Measurements from ENCODE around the gene GMDS.
"Not testable (repeated sequence)": the region's sequence is repeated elsewhere in the genome, so short reads cannot be mapped to it uniquely, and the experiment has no call there.

Gene GMDS

DNA sequence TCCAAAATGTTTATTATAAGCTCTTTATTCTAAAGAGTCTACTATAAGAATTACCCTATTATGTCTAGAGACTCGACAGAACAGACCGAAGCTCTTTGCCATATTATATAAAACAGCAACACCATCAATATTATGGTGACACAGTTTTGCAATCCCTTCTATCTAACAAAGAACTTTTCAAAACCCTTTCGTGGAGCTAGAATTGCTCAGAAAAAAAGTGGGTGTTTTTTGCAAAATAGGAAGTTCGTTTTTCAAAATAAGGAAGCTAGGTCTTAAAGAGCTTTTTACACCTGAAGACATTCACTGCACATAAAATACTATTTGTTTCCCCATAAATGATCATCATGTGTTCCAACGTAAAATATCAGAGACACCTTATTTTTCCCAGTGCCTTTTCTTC lies 395.7 kb downstream of the GMDS start:
- H3K27ac ChIP-seq (ENCODE audit: insufficient read depth, low read length, poor library complexity, severe bottlenecking): no peak overlapping the region
- no peaks in the 10 kb centered on the region for H3K36me3 ChIP-seq (ENCODE audit: control insufficient read depth, insufficient read depth, low read length)
- H3K27me3 ChIP-seq (replicated peaks; ENCODE audit: control insufficient read depth, insufficient read depth, low read length, poor library complexity, severe bottlenecking): no peaks in the 10 kb centered on the region
- no peak for DNase-seq
- no peak overlapping the region for H3K4me3 ChIP-seq (ENCODE audit: insufficient read depth, low read depth, low read length, poor library complexity, severe bottlenecking)
- no peaks in the 10 kb centered on the region for H3K9me3 ChIP-seq (ENCODE audit: control insufficient read depth, low read length)
- H3K4me1 ChIP-seq (ENCODE audit: control insufficient read depth, insufficient read depth, low read length, poor library complexity, severe bottlenecking): no peaks in the 10 kb centered on the region

DNA sequence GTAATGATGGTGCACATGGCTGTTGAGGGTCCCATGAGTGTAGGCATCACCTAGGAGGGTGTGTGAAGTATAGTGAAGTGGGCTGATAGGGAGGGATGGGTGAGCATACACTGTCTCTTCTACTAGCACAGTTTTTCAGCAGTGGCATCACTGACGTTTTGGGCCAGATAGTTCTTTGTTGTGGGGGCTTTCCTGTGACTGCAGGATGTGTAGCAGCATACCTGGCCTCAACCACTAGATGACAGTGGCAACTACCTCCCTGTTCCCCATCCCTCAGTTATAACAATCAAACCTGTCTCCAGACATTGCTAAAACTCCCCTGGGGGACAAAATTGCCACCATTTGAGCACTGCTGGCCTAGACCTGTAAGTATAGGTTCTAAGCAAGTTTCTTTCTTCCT lies 396.7 kb downstream of the GMDS start:
- Histone ChIP-seq H3K27ac (ENCODE audit: insufficient read depth, low read length, poor library complexity, severe bottlenecking) (no peak overlapping the region), H3K36me3 (ENCODE audit: control insufficient read depth, insufficient read depth, low read length) (no peaks in the 10 kb centered on the region), H3K4me3 (ENCODE audit: insufficient read depth, low read depth, low read length, poor library complexity, severe bottlenecking) (no peak overlapping the region), H3K9me3 (ENCODE audit: control insufficient read depth, low read length) (no peaks in the 10 kb centered on the region), H3K27me3 (replicated peaks; ENCODE audit: control insufficient read depth, insufficient read depth, low read length, poor library complexity, severe bottlenecking) (no peaks in the 10 kb centered on the region), H3K4me1 (ENCODE audit: control insufficient read depth, insufficient read depth, low read length, poor library complexity, severe bottlenecking) (no peaks in the 10 kb centered on the region)
- DNase-seq: no peak

DNA sequence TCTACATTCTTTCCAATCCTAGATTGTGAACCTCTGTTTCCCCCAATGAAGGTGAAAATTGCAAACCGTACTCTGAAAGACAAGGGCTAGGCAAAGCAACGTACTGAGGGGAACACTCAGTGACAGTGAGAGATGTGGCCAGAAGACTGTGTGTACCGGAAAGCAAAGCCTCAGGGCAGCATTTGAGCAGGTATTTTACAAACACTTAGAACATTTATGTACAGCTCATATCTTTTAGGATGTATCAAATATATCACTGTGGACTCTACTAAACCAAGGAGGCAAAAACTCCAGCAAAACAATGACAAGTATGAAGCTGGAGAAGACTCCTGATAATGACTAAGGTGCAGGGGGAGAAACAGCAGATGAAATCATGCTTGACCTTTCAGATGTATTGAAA lies 398.8 kb downstream of the GMDS start:
- no peak for DNase-seq
- H3K27ac ChIP-seq (ENCODE audit: insufficient read depth, low read length, poor library complexity, severe bottlenecking): no peak overlapping the region
- no peaks in the 10 kb centered on the region for H3K9me3 ChIP-seq (ENCODE audit: control insufficient read depth, low read length)
- no peak overlapping the region for H3K4me3 ChIP-seq (ENCODE audit: insufficient read depth, low read depth, low read length, poor library complexity, severe bottlenecking)
- no peaks in the 10 kb centered on the region for H3K27me3 ChIP-seq (replicated peaks; ENCODE audit: control insufficient read depth, insufficient read depth, low read length, poor library complexity, severe bottlenecking)
- H3K4me1 ChIP-seq (ENCODE audit: control insufficient read depth, insufficient read depth, low read length, poor library complexity, severe bottlenecking): no peaks in the 10 kb centered on the region
- no peaks in the 10 kb centered on the region for H3K36me3 ChIP-seq (ENCODE audit: control insufficient read depth, insufficient read depth, low read length)

DNA sequence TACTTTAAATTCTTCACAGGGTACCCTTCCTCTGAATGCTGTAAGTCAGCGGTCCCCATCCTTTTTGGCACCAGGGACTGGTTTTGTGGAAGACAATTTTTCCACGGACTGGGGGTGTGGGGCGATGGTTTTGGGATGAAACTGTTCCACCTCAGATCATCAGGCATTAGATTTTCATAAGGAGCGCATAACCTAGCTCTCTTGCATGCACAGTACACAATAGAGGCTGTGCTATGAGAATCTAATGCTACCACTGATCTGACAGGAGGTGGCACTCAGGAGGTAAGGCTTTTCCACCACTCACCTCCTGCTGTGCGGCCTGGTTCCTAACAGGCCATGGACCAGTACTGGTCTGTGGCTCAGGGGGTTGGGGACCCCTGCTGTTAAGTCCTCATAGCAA lies 399.9 kb downstream of the GMDS start:
- H3K27ac ChIP-seq (ENCODE audit: insufficient read depth, low read length, poor library complexity, severe bottlenecking); H3K9me3 ChIP-seq (ENCODE audit: control insufficient read depth, low read length); H3K4me3 ChIP-seq (ENCODE audit: insufficient read depth, low read depth, low read length, poor library complexity, severe bottlenecking); H3K27me3 ChIP-seq (replicated peaks; ENCODE audit: control insufficient read depth, insufficient read depth, low read length, poor library complexity, severe bottlenecking); H3K36me3 ChIP-seq (ENCODE audit: control insufficient read depth, insufficient read depth, low read length); DNase-seq; H3K4me1 ChIP-seq (ENCODE audit: control insufficient read depth, insufficient read depth, low read length, poor library complexity, severe bottlenecking): not testable (repeated sequence)

DNA sequence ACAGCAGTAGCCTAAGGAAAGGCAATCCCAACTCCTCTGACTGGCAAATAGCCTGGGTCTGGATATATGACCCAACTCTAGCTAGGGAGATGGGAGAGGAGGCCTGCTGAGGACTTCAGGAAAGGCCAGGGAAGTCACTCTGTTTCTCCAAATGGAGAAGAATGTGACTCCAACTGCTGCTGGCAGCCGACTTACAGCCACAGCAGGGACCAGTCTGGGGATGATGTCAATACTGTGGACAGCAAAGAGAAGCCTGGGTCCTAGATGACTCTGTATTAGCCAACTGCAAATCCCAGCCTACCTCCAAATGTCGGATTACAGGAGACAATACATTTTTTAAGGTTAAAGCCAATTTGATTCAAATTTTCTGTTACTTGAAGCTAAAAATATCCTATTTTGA lies 403.1 kb downstream of the GMDS start:
- H3K27me3 ChIP-seq (replicated peaks; ENCODE audit: control insufficient read depth, insufficient read depth, low read length, poor library complexity, severe bottlenecking): no peaks in the 10 kb centered on the region
- no peaks in the 10 kb centered on the region for H3K9me3 ChIP-seq (ENCODE audit: control insufficient read depth, low read length)
- no peak overlapping the region for H3K4me3 ChIP-seq (ENCODE audit: insufficient read depth, low read depth, low read length, poor library complexity, severe bottlenecking)
- H3K27ac ChIP-seq (ENCODE audit: insufficient read depth, low read length, poor library complexity, severe bottlenecking): no peak overlapping the region
- no peaks in the 10 kb centered on the region for H3K4me1 ChIP-seq (ENCODE audit: control insufficient read depth, insufficient read depth, low read length, poor library complexity, severe bottlenecking)
- H3K36me3 ChIP-seq (ENCODE audit: control insufficient read depth, insufficient read depth, low read length): no peaks in the 10 kb centered on the region
- no peak for DNase-seq

DNA sequence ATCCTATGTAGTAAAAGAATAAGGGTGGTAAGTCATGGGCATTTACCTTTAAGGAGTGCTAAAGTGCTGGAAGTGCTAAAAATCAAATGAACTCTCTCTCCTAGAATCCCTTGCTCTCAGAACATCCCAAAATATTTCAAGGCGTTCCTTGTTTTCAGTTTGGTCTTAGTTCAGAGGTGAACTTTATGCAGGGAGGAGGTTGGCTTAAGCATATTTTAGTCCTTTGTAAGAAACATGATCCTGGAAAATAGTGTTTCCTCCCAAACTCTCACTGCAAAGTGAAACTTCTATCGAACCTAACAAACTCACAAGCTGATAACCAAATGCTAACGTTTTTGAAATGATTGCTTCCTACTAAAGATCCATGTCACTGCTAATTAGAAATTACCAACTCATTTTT lies 404.3 kb downstream of the GMDS start:
- H3K36me3 ChIP-seq (ENCODE audit: control insufficient read depth, insufficient read depth, low read length): no peaks in the 10 kb centered on the region
- H3K9me3 ChIP-seq (ENCODE audit: control insufficient read depth, low read length): no peaks in the 10 kb centered on the region
- H3K27ac ChIP-seq (ENCODE audit: insufficient read depth, low read length, poor library complexity, severe bottlenecking): no peak overlapping the region
- H3K4me3 ChIP-seq (ENCODE audit: insufficient read depth, low read depth, low read length, poor library complexity, severe bottlenecking): no peak overlapping the region
- no peak for DNase-seq
- H3K4me1 ChIP-seq (ENCODE audit: control insufficient read depth, insufficient read depth, low read length, poor library complexity, severe bottlenecking): no peaks in the 10 kb centered on the region
- no peaks in the 10 kb centered on the region for H3K27me3 ChIP-seq (replicated peaks; ENCODE audit: control insufficient read depth, insufficient read depth, low read length, poor library complexity, severe bottlenecking)

DNA sequence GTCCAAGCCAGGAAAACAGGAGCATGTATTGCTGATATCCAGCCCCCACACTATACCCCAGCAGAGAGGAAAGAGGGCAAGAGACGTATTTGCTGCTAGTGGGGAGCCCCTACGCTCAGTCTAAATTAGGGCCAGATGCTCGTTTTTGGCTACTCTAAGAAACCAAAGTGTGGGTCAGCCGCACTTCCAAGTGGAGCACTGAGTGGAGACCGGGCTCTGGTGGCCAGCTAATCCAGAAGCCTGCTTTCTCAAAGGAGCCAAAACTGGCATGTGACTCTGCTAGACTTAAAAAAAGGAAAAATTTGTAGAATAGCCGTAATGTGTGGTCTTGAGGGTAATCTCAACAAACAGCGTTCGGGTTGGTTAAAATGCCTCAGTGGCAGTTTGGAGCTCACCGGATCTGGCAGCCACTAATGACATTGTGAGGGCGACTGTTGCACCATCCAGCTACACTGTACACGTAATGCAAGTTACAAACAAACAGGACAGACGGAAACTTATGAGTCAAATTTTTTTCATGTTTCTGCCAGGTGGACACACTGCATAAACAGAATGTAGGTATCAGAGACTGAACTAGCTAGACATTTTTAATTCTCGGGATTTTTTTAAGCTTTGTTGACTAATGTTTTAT lies 404.8 kb downstream of the GMDS start:
- no peak overlapping the region for H3K27ac ChIP-seq (ENCODE audit: insufficient read depth, low read length, poor library complexity, severe bottlenecking)
- DNase-seq: no peak
- no peaks in the 10 kb centered on the region for H3K36me3 ChIP-seq (ENCODE audit: control insufficient read depth, insufficient read depth, low read length)
- no peaks in the 10 kb centered on the region for H3K9me3 ChIP-seq (ENCODE audit: control insufficient read depth, low read length)
- no peaks in the 10 kb centered on the region for H3K4me1 ChIP-seq (ENCODE audit: control insufficient read depth, insufficient read depth, low read length, poor library complexity, severe bottlenecking)
- H3K27me3 ChIP-seq (replicated peaks; ENCODE audit: control insufficient read depth, insufficient read depth, low read length, poor library complexity, severe bottlenecking): no peaks in the 10 kb centered on the region
- no peak overlapping the region for H3K4me3 ChIP-seq (ENCODE audit: insufficient read depth, low read depth, low read length, poor library complexity, severe bottlenecking)

DNA sequence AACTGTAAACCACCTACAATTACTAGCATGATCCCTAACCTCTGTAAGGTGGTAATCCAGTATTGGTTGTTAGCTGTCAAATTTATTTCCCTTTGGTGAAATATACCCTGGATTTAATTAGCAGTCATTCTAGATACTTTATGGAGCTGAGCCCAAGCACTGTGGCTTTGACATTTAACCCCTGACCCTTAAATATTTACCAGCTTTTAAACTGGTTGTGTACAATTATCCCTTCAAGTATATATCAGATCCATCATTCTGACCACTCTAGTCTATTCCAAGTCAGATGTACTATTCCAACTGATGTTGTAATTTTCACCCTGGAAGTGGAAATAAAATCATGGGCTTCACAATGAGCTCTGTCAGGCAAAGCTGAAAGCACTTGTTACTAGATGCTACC lies 406.0 kb downstream of the GMDS start:
- Histone ChIP-seq H3K4me1 (ENCODE audit: control insufficient read depth, insufficient read depth, low read length, poor library complexity, severe bottlenecking) (no peaks in the 10 kb centered on the region), H3K36me3 (ENCODE audit: control insufficient read depth, insufficient read depth, low read length) (no peaks in the 10 kb centered on the region), H3K9me3 (ENCODE audit: control insufficient read depth, low read length) (no peaks in the 10 kb centered on the region), H3K27ac (ENCODE audit: insufficient read depth, low read length, poor library complexity, severe bottlenecking) (no peak overlapping the region), H3K4me3 (ENCODE audit: insufficient read depth, low read depth, low read length, poor library complexity, severe bottlenecking) (no peak overlapping the region), H3K27me3 (replicated peaks; ENCODE audit: control insufficient read depth, insufficient read depth, low read length, poor library complexity, severe bottlenecking) (no peaks in the 10 kb centered on the region)
- DNase-seq: no peak

DNA sequence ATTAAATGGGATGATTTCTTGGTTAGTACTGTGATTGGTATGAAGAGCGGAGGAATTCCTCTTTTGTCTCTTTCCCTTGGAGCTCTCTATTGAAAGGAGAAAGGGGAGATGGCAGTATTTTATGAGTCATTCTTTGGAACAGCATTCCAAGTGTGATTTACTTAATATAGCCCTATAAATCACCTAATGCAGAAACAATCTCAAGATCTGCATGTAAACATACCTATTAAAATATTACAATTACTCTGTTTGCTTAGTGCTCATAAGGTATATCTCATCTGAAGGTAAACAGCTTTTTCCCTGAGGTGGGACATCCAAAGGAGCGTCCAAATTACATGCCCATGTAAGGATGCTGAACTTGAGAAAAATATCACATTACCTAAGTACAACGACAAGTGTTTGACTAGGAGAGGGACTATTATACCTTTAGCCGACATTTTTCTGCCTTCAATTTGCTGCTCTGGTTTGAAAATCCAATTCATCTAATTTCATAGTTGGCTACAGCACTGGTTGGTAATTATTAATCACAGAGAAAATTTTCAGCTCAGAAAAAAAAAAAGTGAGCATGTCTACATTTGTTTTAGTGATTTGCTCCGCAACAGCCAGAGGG lies 406.7 kb downstream of the GMDS start:
- Histone ChIP-seq H3K36me3 (ENCODE audit: control insufficient read depth, insufficient read depth, low read length) (no peaks in the 10 kb centered on the region), H3K27ac (ENCODE audit: insufficient read depth, low read length, poor library complexity, severe bottlenecking) (no peak overlapping the region), H3K4me3 (ENCODE audit: insufficient read depth, low read depth, low read length, poor library complexity, severe bottlenecking) (no peak overlapping the region), H3K4me1 (ENCODE audit: control insufficient read depth, insufficient read depth, low read length, poor library complexity, severe bottlenecking) (no peaks in the 10 kb centered on the region), H3K27me3 (replicated peaks; ENCODE audit: control insufficient read depth, insufficient read depth, low read length, poor library complexity, severe bottlenecking) (no peaks in the 10 kb centered on the region), H3K9me3 (ENCODE audit: control insufficient read depth, low read length) (no peaks in the 10 kb centered on the region)
- no peak for DNase-seq

DNA sequence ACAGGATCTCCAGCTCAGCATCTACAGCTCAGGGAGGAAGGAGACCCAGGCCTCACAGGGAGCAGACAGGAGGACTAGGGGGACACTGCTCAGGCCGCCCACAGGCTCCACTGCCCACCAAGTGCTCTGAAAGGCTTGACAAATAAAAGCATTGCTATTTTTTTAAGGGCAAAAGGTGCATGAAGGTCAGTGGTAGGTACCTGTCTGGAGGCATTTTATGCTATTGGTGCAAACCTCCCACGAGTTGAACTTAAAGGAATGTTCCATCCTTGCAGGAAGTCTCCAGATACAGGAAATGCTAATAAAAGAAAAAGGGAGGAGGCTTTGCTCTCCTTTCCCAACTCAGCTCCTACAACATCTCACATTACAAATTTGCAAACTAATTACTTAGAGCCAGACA lies 407.6 kb downstream of the GMDS start:
- Histone ChIP-seq H3K27ac (ENCODE audit: insufficient read depth, low read length, poor library complexity, severe bottlenecking) (no peak overlapping the region), H3K36me3 (ENCODE audit: control insufficient read depth, insufficient read depth, low read length) (no peaks in the 10 kb centered on the region), H3K4me3 (ENCODE audit: insufficient read depth, low read depth, low read length, poor library complexity, severe bottlenecking) (no peak overlapping the region), H3K4me1 (ENCODE audit: control insufficient read depth, insufficient read depth, low read length, poor library complexity, severe bottlenecking) (no peaks in the 10 kb centered on the region), H3K27me3 (replicated peaks; ENCODE audit: control insufficient read depth, insufficient read depth, low read length, poor library complexity, severe bottlenecking) (no peaks in the 10 kb centered on the region), H3K9me3 (ENCODE audit: control insufficient read depth, low read length) (no peaks in the 10 kb centered on the region)
- DNase-seq: no peak
